Chondrocyte (in vitro differentiated cells): Measurements from ENCODE around the gene DAPK3. TPM values are rescaled to one million over a fixed set of nuclear protein-coding genes. Genes with fewer than 3 reads are reported as not detected.

Source experiments
- DNase-seq: peaks from one replicate; pipeline ENCODE4 v3.0.0; 2021; ENCODE audit warnings: mixed read lengths, low spot score
- H3K27ac Mint-ChIP-seq: one replicate; pipeline ENCODE4 v1.8.0; 2021; ENCODE audit warnings: mild to moderate bottlenecking, moderate library complexity, mixed read lengths; ENCODE audit not compliant: unreplicated experiment
- H3K27me3 Mint-ChIP-seq: 2 replicates; pipeline ENCODE4 v1.8.0; 2021; ENCODE audit warnings: low read depth, mixed read lengths
- H3K36me3 Mint-ChIP-seq: 2 replicates; pipeline ENCODE4 v1.8.0; 2021; ENCODE audit warnings: low read depth, mixed read lengths
- H3K4me1 Mint-ChIP-seq: 2 replicates; pipeline ENCODE4 v1.8.0; 2021; ENCODE audit warnings: low read depth, mild to moderate bottlenecking, mixed read lengths
- H3K4me3 Mint-ChIP-seq: one replicate; pipeline ENCODE4 v1.8.0; 2021; ENCODE audit warnings: mild to moderate bottlenecking, moderate library complexity, mixed read lengths; ENCODE audit not compliant: unreplicated experiment
- H3K9me3 Mint-ChIP-seq: 2 replicates; pipeline ENCODE4 v1.8.0; 2021; ENCODE audit warnings: low read depth, mixed read lengths
- microRNA-seq: library from miRNA; unstranded; fragments of <30 nt; microRNA quantifications from one replicate; pipeline ENCODE4 v1.2.0, GENCODE V29; 2020; ENCODE audit warnings: borderline number of aligned reads
- total RNA-seq: library from RNA; stranded (reverse); gene quantifications from 3 replicates; pipeline ENCODE4 v1.2.1, GENCODE V29; 2021
- TF ChIP-seq, protein P1 (sequence below): fragments of 200-600 bp; sonication (generic); IDR thresholded peaks from 2 replicates; pipeline ENCODE4 v1.5.0; 2021; ENCODE audit warnings: antibody characterized with exemption, mild to moderate bottlenecking, moderate library complexity

DAPK3 gene
- total RNA-seq, 1 donor from 2014 or later: 185 TPM

- H3K4me1 Mint-ChIP-seq: no peaks in the 10 kb centered on the region
- DNase-seq: no peak
These were observed 60.8 kb downstream of the DAPK3 start for GRCh38 chr19:3910105-3910504.

More at GRCh38 chr19:3910105-3910504, 60.8 kb downstream of the DAPK3 start:
- peaks cover 14% of the 10 kb centered on the region for H3K27me3 Mint-ChIP-seq
- TF ChIP-seq, protein P1, sequence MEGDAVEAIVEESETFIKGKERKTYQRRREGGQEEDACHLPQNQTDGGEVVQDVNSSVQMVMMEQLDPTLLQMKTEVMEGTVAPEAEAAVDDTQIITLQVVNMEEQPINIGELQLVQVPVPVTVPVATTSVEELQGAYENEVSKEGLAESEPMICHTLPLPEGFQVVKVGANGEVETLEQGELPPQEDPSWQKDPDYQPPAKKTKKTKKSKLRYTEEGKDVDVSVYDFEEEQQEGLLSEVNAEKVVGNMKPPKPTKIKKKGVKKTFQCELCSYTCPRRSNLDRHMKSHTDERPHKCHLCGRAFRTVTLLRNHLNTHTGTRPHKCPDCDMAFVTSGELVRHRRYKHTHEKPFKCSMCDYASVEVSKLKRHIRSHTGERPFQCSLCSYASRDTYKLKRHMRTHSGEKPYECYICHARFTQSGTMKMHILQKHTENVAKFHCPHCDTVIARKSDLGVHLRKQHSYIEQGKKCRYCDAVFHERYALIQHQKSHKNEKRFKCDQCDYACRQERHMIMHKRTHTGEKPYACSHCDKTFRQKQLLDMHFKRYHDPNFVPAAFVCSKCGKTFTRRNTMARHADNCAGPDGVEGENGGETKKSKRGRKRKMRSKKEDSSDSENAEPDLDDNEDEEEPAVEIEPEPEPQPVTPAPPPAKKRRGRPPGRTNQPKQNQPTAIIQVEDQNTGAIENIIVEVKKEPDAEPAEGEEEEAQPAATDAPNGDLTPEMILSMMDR: no peak
- no peaks in the 10 kb centered on the region for H3K36me3 Mint-ChIP-seq
- no peak overlapping the region for H3K4me3 Mint-ChIP-seq
- no peak overlapping the region for H3K27ac Mint-ChIP-seq
- H3K9me3 Mint-ChIP-seq: peaks cover 4% of the 10 kb centered on the region

Small RNA genes lying within 50 kb of the gene (microRNA-seq; reads per million reads assigned to microRNA genes)
- gene MIR637: not detected

Other genes with a start within 250 kb of the DAPK3 start
- 17.8 to 20.4 TPM (median 18.2 TPM) in 3 replicates for gene APBA3, start 209.4 kb downstream of the DAPK3 start, total RNA-seq
- gene MRPL54, start 208.4 kb downstream of the DAPK3 start, total RNA-seq: 41.6 to 52.4 TPM (median 42.9 TPM) in 3 replicates
- gene RAX2, start 198.9 kb downstream of the DAPK3 start, total RNA-seq: not detected in 3 replicates
- gene MATK, start 184.7 kb downstream of the DAPK3 start, total RNA-seq: not detected in 3 replicates
- gene ZFR2, start 102.1 kb downstream of the DAPK3 start, total RNA-seq: not detected in 3 replicates
- gene ATCAY, start 90.4 kb downstream of the DAPK3 start, total RNA-seq: not detected in 3 replicates
- gene NMRK2, start 38.0 kb downstream of the DAPK3 start, total RNA-seq: not detected in 3 replicates
- 2,036 to 2,432 TPM (median 2,370 TPM) in 3 replicates for gene EEF2, start 14.4 kb upstream of the DAPK3 start, total RNA-seq
- 26.3 to 29.7 TPM (median 26.7 TPM) in 3 replicates for gene PIAS4, start 36.6 kb upstream of the DAPK3 start, total RNA-seq
- gene ZBTB7A, start 95.8 kb upstream of the DAPK3 start, total RNA-seq: 29.4 to 29.9 TPM (median 29.5 TPM) in 3 replicates
- gene MAP2K2, start 153.0 kb upstream of the DAPK3 start, total RNA-seq: 131 to 168 TPM (median 158 TPM) in 3 replicates
- gene CREB3L3, start 182.5 kb upstream of the DAPK3 start, total RNA-seq: not detected in 3 replicates
- gene SIRT6, start 211.5 kb upstream of the DAPK3 start, total RNA-seq: 19.5 to 21.9 TPM (median 19.7 TPM) in 3 replicates
- gene ANKRD24, start 211.6 kb upstream of the DAPK3 start, total RNA-seq: 0.47 to 1.3 TPM (median 0.92 TPM) in 3 replicates